ENCODE measurements around the gene SHISA7. TPM values are rescaled to one million over a fixed set of nuclear protein-coding genes. Genes with fewer than 3 reads are reported as not detected.

The SHISA7 gene
- total RNA-seq, 4 donors from 2014 or later, result under 0.01 to 0.13 TPM; not detected in 2

- H3K4me1 ChIP-seq, result peaks cover 50 to 100% (median 96%) of the 10 kb centered on the region in 4 donors
- intact Hi-C loops (cut with DNase I), result no loop called here
- no peaks in the 10 kb centered on the region for H3K27me3 ChIP-seq
- DNase-seq (ENCODE audit: extremely low spot score), result no peak
- H3K9me3 ChIP-seq, result no peaks in the 10 kb centered on the region
- H3K27ac ChIP-seq (replicated peaks in 1 of 4), result peak overlapping the region; percentile 93 to 98 (median 96)
- TF ChIP-seq POLR2AphosphoS5 (IDR thresholded peaks at IDR 0.05) (no peak), EP300 (IDR thresholded peaks at IDR 0.05) (no peak), POLR2A (IDR thresholded peaks at IDR 0.05; ENCODE audit: low read depth) (no peak), CTCF (IDR thresholded peaks at IDR 0.05) (no peak)
- peak overlapping the region in 3 of 4 donors; percentile 18 to 46 (median 38) for H3K4me3 ChIP-seq
- H3K36me3 ChIP-seq, result no peaks in the 10 kb centered on the region
- 60% methylated on average over 7 of the region's 21 CpGs for WGBS
Observed at GRCh38 chr19:55489711-55490477, 46.8 kb upstream of the SHISA7 start.

- no peak for DNase-seq (ENCODE audit: extremely low spot score)
- Histone ChIP-seq H3K4me1 (peaks cover 56 to 100% (median 100%) of the 10 kb centered on the region in 4 donors), H3K4me3 (peak overlapping the region; percentile 14 to 46 (median 28)), H3K27me3 (no peaks in the 10 kb centered on the region), H3K27ac (replicated peaks in 1 of 4) (peak overlapping the region; percentile 93 to 98 (median 96)), H3K9me3 (no peaks in the 10 kb centered on the region), H3K36me3 (no peaks in the 10 kb centered on the region)
- WGBS, result 53% methylated on average over 5 of the region's 36 CpGs
- TF ChIP-seq POLR2A (IDR thresholded peaks at IDR 0.05; ENCODE audit: low read depth), result no peak
- TF ChIP-seq POLR2AphosphoS5 (IDR thresholded peaks at IDR 0.05), result no peak
- no peak for TF ChIP-seq EP300 (IDR thresholded peaks at IDR 0.05)
- TF ChIP-seq CTCF (IDR thresholded peaks at IDR 0.05), result no peak
- intact Hi-C loops (cut with DNase I), result no loop called here
Observed at GRCh38 chr19:55488986-55489710, 46.0 kb upstream of the SHISA7 start.

- no peak for DNase-seq (ENCODE audit: extremely low spot score)
- H3K4me1 ChIP-seq, result peaks cover 59 to 100% (median 98%) of the 10 kb centered on the region in 4 donors
- 12% methylated on average over 5 of the region's 21 CpGs for WGBS
- H3K36me3 ChIP-seq, result peaks cover 3 to 9% (median 5%) of the 10 kb centered on the region in 4 donors
- peak within 1 kb of the TSS; percentile 93 to 98 (median 96) for H3K27ac ChIP-seq (replicated peaks in 1 of 4)
- no peak for TF ChIP-seq POLR2A (IDR thresholded peaks at IDR 0.05; ENCODE audit: low read depth)
- peak in 1 of 2 donors; percentile 6 for TF ChIP-seq POLR2AphosphoS5 (IDR thresholded peaks at IDR 0.05)
- intact Hi-C loops (cut with DNase I), result no loop called here
- H3K4me3 ChIP-seq, result peak within 1 kb of the TSS; percentile 18 to 46 (median 41)
- H3K27me3 ChIP-seq, result no peaks in the 10 kb centered on the region
- no peaks in the 10 kb centered on the region for H3K9me3 ChIP-seq
Observed at GRCh38 chr19:55487924-55488687, 45.0 kb upstream of the SHISA7 start, which contains the start of gene SSC5D. Gene SSC5D, plus strand, starts transcription at chr19:55488436. Its CDS starts 154 bp downstream, at chr19:55488590.

GRCh38 chr19:55486971-55487923 is 44.1 kb upstream of the SHISA7 start:
- Histone ChIP-seq H3K9me3 (no peaks in the 10 kb centered on the region), H3K27ac (replicated peaks in 1 of 4) (peak overlapping the region; percentile 93 to 98 (median 96)), H3K4me3 (peak overlapping the region; percentile 21 to 44 (median 30)), H3K4me1 (peaks cover 58 to 93% (median 89%) of the 10 kb centered on the region in 4 donors), H3K27me3 (no peaks in the 10 kb centered on the region), H3K36me3 (peaks cover 11 to 18% (median 13%) of the 10 kb centered on the region in 4 donors)
- no peak for DNase-seq (ENCODE audit: extremely low spot score)
- TF ChIP-seq CTCF (IDR thresholded peaks at IDR 0.05) (no peak), POLR2AphosphoS5 (IDR thresholded peaks at IDR 0.05) (peak; percentile 75 to 80), EP300 (IDR thresholded peaks at IDR 0.05) (no peak)
- intact Hi-C loops (cut with DNase I), result no loop called here
- WGBS, result 21% methylated on average over 27 of the region's 27 CpGs

Data from esophagus muscularis mucosa (tissue), 4 donors.